GM19099 (cell line): ENCODE results near the gene RASSF8.

Experiments
- POLR2A ChIP-seq: IDR thresholded peaks from 3 replicates; pipeline ENCODE4 v1.6.1; 2011; ENCODE audit warnings: low read depth; ENCODE audit not compliant: insufficient read length; ENCODE audit errors: extremely low read depth

The RASSF8 gene

GRCh38 chr12:26047401-26048226, 89.1 kb downstream of the RASSF8 start:
- no peak for TF ChIP-seq POLR2A

GRCh38 chr12:26052652-26053051, 94.2 kb downstream of the RASSF8 start:
- TF ChIP-seq POLR2A = no peak

- TF ChIP-seq POLR2A = no peak
These were observed 95.9 kb downstream of the RASSF8 start for GRCh38 chr12:26054383-26054782.

GRCh38 chr12:26055087-26055486, 96.6 kb downstream of the RASSF8 start:
- no peak for TF ChIP-seq POLR2A

- TF ChIP-seq POLR2A = no peak
These were observed 97.9 kb downstream of the RASSF8 start for GRCh38 chr12:26056335-26056734.

GRCh38 chr12:26058308-26058707, 99.8 kb downstream of the RASSF8 start:
- TF ChIP-seq POLR2A = no peak

- no peak for TF ChIP-seq POLR2A
These were observed 100.3 kb downstream of the RASSF8 start for GRCh38 chr12:26058818-26059217.

- TF ChIP-seq POLR2A = no peak
These were observed 103.5 kb downstream of the RASSF8 start for GRCh38 chr12:26062006-26062405.

GRCh38 chr12:26062566-26062965, 104.1 kb downstream of the RASSF8 start:
- TF ChIP-seq POLR2A = no peak

- no peak for TF ChIP-seq POLR2A
These were observed 107.0 kb downstream of the RASSF8 start for GRCh38 chr12:26065451-26065850.

GRCh38 chr12:26068503-26068902, 110.0 kb downstream of the RASSF8 start:
- TF ChIP-seq POLR2A = no peak

- no peak for TF ChIP-seq POLR2A
These were observed 111.3 kb downstream of the RASSF8 start for GRCh38 chr12:26069796-26070195.

GRCh38 chr12:26077915-26078702, 119.6 kb downstream of the RASSF8 start:
- no peak for TF ChIP-seq POLR2A

GRCh38 chr12:26080911-26081310, 122.4 kb downstream of the RASSF8 start:
- no peak for TF ChIP-seq POLR2A

GRCh38 chr12:26086936-26087335, 128.5 kb downstream of the RASSF8 start:
- no peak for TF ChIP-seq POLR2A

GRCh38 chr12:26088998-26089397, 130.5 kb downstream of the RASSF8 start:
- TF ChIP-seq POLR2A = no peak
